Measurements from ENCODE around the gene EVL.
"Not testable (repeated sequence)": the region's sequence is repeated elsewhere in the genome, so short reads cannot be mapped to it uniquely, and the experiment has no call there.

EVL gene

DNA sequence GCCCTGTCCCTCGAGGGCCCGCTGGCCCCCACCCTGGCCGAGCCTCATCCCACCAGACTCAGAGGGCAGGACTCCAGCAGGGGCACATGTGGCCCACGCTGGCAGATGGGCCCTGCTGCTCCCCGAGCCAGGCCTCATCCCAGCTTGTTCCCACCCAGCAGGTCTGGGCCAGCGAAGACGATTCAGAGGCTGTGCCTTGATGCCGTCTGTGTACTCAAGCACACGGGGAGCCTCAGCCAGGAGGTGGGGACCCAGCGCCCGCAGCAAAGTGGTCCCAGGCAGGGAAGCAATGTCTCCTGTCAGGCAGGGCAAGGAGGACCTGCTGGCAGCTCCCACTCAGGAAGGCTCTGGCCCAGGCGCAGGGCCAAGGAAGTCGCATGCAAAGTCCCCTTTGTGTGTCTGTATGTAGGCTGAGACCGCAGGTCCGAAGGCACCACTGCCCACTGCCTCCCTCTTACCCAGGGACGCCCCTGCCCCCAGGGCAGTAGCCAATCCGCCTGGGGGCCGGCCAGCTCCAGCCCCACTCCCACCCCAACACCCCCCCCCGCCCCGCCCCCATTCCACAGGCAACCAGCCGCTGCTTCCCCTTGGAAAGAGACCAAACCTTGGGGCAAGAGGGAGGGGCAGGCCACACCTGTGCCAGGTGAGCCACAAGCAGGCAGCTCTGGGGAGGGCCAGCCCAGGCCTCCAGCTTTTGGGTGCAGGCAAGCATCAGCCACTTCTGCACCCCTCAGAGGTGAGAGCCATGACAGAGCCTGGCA is 84.8 kb downstream of the EVL start:
- no peak for DNase-seq

GRCh38 chr14:100150932-100151587 is 85.8 kb downstream of the EVL start:
- DNase-seq, result no peak

- DNase-seq, result no peak
Observed at GRCh38 chr14:100152091-100152490, 86.9 kb downstream of the EVL start.

DNA sequence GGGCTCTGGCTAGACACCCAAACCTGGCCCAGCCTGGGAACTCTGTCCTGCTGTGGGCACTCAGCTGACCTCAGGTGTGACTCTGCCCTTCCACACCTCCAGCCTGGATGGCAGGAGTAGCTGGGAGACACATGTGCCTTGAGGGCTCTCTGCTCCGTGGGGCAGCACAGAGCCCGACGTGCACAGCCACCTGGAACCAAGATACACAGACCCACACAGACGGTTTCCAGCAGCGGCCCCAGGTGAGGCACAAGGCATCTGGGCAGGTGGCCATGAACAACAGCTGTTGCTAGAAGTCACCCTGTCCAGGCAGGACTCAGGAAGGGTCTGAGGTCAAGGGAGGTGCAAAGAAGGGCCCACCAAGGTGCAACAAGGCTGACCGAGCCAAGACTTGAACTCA is 88.3 kb downstream of the EVL start:
- no peak for DNase-seq

DNA sequence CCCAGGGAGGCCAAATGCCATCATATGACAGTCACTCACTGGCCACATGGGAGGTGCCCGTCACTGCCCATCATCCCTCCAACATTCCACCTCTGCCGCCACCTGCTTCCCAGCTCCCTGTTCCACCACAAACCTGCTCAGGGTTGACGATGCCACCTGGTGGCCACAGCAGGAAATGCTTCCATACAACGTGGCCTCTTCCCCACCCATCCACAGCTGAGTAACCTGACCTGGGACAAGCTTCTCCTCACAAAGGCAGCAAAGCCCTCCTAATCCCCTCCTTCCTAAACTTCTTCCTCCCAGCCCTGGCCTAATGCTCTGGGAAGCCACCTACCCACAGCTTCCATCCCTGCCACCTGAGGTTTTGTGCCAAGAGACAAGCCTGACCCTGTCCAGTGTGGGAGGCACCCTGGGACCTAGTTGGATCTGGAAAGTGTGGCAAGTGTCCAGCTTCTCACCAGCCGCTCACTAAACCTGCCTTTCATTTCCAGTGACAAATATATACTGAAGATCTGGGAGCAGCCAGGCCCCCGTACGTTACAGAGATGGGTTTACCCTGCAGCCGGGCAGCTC is 89.9 kb downstream of the EVL start:
- no peak for DNase-seq

- DNase-seq, result no peak
Observed at GRCh38 chr14:100155756-100156616, 90.8 kb downstream of the EVL start.

GRCh38 chr14:100156776-100157175 is 91.6 kb downstream of the EVL start:
- DNase-seq, result no peak

GRCh38 chr14:100157548-100158232 is 92.5 kb downstream of the EVL start:
- not testable (repeated sequence) for DNase-seq

- DNase-seq, result no peak
Observed at GRCh38 chr14:100158566-100159093, 93.4 kb downstream of the EVL start.

DNA sequence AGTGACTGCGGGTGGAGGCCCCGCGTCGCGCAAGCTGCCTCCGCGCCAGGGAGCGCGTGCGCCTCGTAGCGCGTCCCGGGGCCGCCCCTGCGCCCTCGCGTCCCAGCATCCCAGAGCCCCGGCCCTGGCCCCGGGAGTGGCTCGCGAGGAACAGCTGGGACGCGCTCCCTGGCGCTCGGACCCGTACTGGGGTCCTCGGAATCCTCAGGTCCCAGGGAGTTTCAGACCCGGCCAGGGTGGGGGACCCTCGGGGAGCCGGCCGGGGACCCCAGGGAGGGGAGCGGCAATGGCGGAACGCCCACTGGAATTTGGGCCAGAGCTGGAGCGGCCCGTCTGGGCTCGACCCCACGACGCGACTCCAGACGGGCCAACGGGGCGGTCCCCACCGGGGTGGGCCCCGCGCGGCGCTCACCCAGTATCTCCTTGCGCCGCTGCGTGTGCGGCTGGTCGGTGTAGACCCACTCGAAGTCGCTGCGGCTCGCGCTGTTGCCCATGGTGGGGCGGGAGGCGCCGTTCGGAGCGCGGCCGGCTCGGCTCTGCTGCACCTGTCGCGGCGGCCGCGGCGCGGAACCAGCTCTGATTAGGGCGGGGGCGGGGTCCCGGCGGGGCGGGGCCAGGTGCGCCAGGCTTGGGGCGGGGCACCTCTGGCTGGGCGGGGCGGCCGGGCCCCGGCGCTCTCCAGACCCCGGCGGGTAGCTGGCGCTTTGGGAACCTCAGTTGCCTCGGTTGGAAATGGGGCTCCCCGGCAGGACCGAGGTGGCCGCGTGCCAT is 94.1 kb downstream of the EVL start, which contains the start of gene DEGS2:
Gene DEGS2 (minus strand): TSS at position 552 of the 771 bp plus-strand sequence. CDS start 58 bp downstream, at position 494.
- DNase-seq, result peak; percentile 50

GRCh38 chr14:100159865-100160533 is 94.8 kb downstream of the EVL start:
- no peak for DNase-seq

DNA sequence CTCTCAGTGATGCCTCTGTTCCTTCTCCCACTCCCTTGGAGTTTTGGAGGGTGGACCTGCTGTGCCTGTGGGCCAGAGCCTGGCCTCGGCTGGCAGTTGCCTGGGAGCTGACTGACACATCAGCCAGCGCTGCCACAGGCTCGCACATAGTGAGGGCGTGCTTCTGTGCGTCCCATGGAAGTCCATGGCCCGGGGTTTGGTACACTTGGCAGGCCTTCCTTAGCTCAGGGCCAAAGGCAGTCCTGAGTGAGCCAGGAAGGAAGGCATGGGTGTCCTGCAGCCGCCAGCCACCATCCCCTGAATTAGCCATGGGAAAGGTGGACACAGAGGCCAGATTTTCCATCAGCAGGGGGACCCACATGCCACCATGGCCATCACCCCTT is 95.3 kb downstream of the EVL start:
- DNase-seq, result no peak

DNA sequence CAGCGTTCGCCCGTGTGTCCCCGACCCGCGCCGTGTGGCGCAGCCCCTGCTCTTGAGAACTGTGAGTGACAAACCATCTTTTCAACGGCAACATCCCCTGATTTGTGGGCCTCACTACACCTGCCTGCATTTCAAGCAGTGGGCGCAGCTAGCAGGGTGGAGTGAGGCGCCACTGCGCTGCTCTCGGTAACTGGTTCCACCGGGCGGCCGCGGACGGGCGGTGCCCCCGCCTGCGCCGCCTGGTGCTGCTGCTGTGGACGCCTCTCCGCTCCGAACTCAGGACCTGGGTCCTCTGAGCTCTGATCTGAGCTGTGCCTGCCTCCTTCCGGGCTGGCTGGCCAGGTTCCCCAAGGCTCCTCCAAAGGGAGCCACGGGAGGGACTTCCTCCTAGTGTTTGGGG is 100.2 kb downstream of the EVL start:
- DNase-seq, result no peak

DNA sequence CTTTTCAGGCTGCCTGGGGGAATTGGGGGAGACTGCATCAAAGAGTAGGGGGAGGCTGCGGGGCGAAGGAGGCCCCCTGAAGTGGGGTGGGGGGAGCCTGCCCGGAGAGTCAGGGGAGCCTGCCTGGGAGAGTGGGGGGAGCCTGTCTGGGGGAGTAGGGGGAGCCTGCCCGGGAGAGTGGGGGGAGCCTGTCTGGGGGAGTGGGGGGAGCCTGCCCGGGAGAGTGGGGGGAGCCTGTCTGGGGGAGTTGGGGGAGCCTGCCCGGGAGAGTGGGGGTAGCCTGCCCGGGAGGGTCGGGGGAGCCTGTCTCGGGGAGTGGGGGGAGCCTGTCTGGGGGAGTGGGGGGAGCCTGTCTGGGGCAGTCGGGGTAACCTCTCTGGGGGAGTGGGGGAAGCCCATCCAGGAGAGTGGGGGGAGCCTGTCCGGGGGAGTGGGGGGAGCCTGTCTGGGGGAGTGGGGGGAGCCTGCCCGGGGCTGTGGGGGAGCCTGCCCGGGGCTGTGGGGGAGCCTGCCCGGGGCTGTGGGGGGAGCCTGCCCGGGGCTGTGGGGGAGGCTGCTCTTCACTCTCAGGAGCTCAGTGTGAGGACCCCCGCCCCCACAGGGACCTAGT is 100.7 kb downstream of the EVL start:
- no peak for DNase-seq

- no peak for DNase-seq
Observed at GRCh38 chr14:100168506-100168905, 103.3 kb downstream of the EVL start.

- no peak for DNase-seq
Observed at GRCh38 chr14:100170880-100171279, 105.7 kb downstream of the EVL start.

- no peak for DNase-seq
Observed at GRCh38 chr14:100172811-100173210, 107.6 kb downstream of the EVL start.

DNA sequence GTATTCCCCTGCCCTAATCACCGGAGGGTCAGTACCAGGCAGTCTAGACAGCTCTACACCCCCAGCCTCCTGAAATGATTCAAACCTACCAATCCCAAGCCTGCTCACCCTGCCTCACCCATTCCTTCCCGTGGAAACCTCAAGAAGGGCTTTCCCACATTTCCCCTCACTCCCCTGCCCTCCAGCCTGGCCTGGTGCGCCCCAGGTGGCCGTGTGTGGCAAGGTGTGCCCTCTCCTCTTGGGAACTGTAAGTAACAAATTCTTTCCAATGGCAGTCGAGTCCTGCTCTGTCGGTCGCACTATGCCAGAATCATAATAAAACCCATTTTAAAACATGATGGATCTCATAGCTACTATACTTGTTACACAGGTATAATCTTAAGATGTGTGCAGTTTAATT is 108.1 kb downstream of the EVL start:
- no peak for DNase-seq

DNA sequence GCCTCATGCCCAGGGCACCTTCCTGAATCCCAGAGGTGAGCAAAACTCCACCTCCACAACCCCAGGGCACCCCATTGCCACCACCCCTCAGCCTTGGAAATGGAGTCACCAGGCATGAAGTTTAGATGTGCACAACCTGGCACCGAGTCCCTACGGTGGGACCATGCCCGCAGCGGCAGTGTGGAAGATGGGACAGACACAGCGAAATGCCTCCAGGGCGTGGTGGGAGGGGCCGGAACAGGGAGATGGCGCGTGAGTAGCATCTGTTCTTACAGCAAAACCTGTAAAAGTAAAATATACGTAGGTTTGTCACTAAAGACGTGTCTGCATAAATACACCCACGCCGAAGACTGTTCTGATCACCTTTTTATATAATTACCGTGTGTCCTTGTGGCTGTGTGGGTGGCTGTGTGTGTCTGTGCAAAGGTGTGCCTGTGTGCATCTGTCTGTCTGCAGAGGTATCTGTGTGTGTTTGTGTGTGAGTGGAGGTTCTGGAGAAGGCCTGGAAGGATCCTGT is 111.6 kb downstream of the EVL start:
- DNase-seq, result no peak

GRCh38 chr14:100178691-100179090 is 113.5 kb downstream of the EVL start:
- DNase-seq, result no peak
